Stimulated activated CD4-positive, alpha-beta T cell treated with anti-CD3 and anti-CD28 coated beads, TNF-alpha, amount 100 ng/mL, for 4 hours (primary cell): ENCODE measurements around the gene PNLIPRP2.

Experiments
- DNase-seq, 3 experiments: peaks; one replicate each; pipeline ENCODE4 v3.0.0-alpha.2; 2020; ENCODE audit warnings: low read depth in 3 of 3

The PNLIPRP2 gene

GRCh38 chr10:116612107-116612769 lies 8.5 kb upstream of the PNLIPRP2 start:
- DNase-seq, result no peak

- DNase-seq, result no peak
Observed at GRCh38 chr10:116613471-116613870, 7.3 kb upstream of the PNLIPRP2 start.

- no peak for DNase-seq
Observed at GRCh38 chr10:116614796-116615195, 6.0 kb upstream of the PNLIPRP2 start.

GRCh38 chr10:116615199-116615776 lies 5.5 kb upstream of the PNLIPRP2 start:
- no peak for DNase-seq

GRCh38 chr10:116621476-116621875 lies 723 bp downstream of the PNLIPRP2 start:
- DNase-seq, result no peak

GRCh38 chr10:116621934-116622655 lies 1.3 kb downstream of the PNLIPRP2 start:
- DNase-seq, result no peak

GRCh38 chr10:116625845-116626244 lies 5.1 kb downstream of the PNLIPRP2 start:
- no peak for DNase-seq

- no peak for DNase-seq
Observed at GRCh38 chr10:116626815-116627214, 6.1 kb downstream of the PNLIPRP2 start.

GRCh38 chr10:116627386-116627933 lies 6.7 kb downstream of the PNLIPRP2 start:
- no peak for DNase-seq

GRCh38 chr10:116629340-116629739 lies 8.6 kb downstream of the PNLIPRP2 start:
- DNase-seq, result no peak

- DNase-seq, result no peak
Observed at GRCh38 chr10:116630020-116630419, 9.3 kb downstream of the PNLIPRP2 start.

GRCh38 chr10:116631871-116632295 lies 11.1 kb downstream of the PNLIPRP2 start:
- no peak for DNase-seq

- DNase-seq, result no peak
Observed at GRCh38 chr10:116632596-116633215, 12.0 kb downstream of the PNLIPRP2 start.

GRCh38 chr10:116633216-116633600 lies 12.5 kb downstream of the PNLIPRP2 start:
- DNase-seq, result no peak

- no peak for DNase-seq
Observed at GRCh38 chr10:116634126-116634975, 13.6 kb downstream of the PNLIPRP2 start.

- no peak for DNase-seq
Observed at GRCh38 chr10:116636385-116636784, 15.6 kb downstream of the PNLIPRP2 start.

GRCh38 chr10:116636976-116637375 lies 16.2 kb downstream of the PNLIPRP2 start:
- DNase-seq, result no peak

- DNase-seq, result no peak
Observed at GRCh38 chr10:116637830-116638229, 17.1 kb downstream of the PNLIPRP2 start.

GRCh38 chr10:116646502-116646901 lies 25.7 kb downstream of the PNLIPRP2 start:
- DNase-seq, result no peak

GRCh38 chr10:116648903-116649302 lies 28.1 kb downstream of the PNLIPRP2 start:
- no peak for DNase-seq

GRCh38 chr10:116653885-116654284 lies 33.1 kb downstream of the PNLIPRP2 start:
- no peak for DNase-seq
